Measurements from ENCODE around the gene RGMA. TPM values are rescaled to one million over a fixed set of nuclear protein-coding genes. Genes with fewer than 3 reads are reported as not detected.

The RGMA gene
- total RNA-seq, 1 experiment from 2014 or later, result not detected

GRCh38 chr15:93019090-93019489, 69.9 kb downstream of the RGMA start:
- no peaks in the 10 kb centered on the region for H3K4me1 ChIP-seq (ENCODE audit: low read length)
- no peak overlapping the region for H2AFZ ChIP-seq (ENCODE audit: low read length)
- no peaks in the 10 kb centered on the region for H4K20me1 ChIP-seq (ENCODE audit: insufficient read depth, low read depth, low read length)
- no peak overlapping the region for H3K4me3 ChIP-seq (ENCODE audit: low read length)
- H3K9me3 ChIP-seq (ENCODE audit: low read length), result no peaks in the 10 kb centered on the region
- no peak for DNase-seq
- no peaks in the 10 kb centered on the region for H3K79me2 ChIP-seq (ENCODE audit: low read length)
- no peaks in the 10 kb centered on the region for H3K9me2 ChIP-seq (replicated peaks; ENCODE audit: insufficient read depth, low read length)
- no peak overlapping the region for H3K4me2 ChIP-seq (ENCODE audit: low read depth, low read length, poor library complexity, severe bottlenecking)
- peaks cover 30% of the 10 kb centered on the region; the same call in 1 of the 2 replicates for H3K36me3 ChIP-seq (ENCODE audit: insufficient read depth, low read length)
- H3K27ac ChIP-seq (ENCODE audit: low read length), result no peak overlapping the region
- H3K27me3 ChIP-seq (ENCODE audit: low read length), result no peaks in the 10 kb centered on the region
- H3K9ac ChIP-seq (ENCODE audit: low read length), result no peak overlapping the region

- no peak overlapping the region for H2AFZ ChIP-seq (ENCODE audit: low read length)
- H3K9ac ChIP-seq (ENCODE audit: low read length), result no peak overlapping the region
- no peaks in the 10 kb centered on the region for H4K20me1 ChIP-seq (ENCODE audit: insufficient read depth, low read depth, low read length)
- no peaks in the 10 kb centered on the region for H3K9me3 ChIP-seq (ENCODE audit: low read length)
- no peak overlapping the region for H3K4me3 ChIP-seq (ENCODE audit: low read length)
- peaks cover 31% of the 10 kb centered on the region; the same call in 1 of the 2 replicates for H3K36me3 ChIP-seq (ENCODE audit: insufficient read depth, low read length)
- no peaks in the 10 kb centered on the region for H3K4me1 ChIP-seq (ENCODE audit: low read length)
- DNase-seq, result no peak
- H3K27me3 ChIP-seq (ENCODE audit: low read length), result no peaks in the 10 kb centered on the region
- H3K27ac ChIP-seq (ENCODE audit: low read length), result no peak overlapping the region
- H3K79me2 ChIP-seq (ENCODE audit: low read length), result no peaks in the 10 kb centered on the region
- H3K9me2 ChIP-seq (replicated peaks; ENCODE audit: insufficient read depth, low read length), result no peaks in the 10 kb centered on the region
- H3K4me2 ChIP-seq (ENCODE audit: low read depth, low read length, poor library complexity, severe bottlenecking), result no peak overlapping the region
Measured at GRCh38 chr15:93018574-93018973, 70.4 kb downstream of the RGMA start.

GRCh38 chr15:93017526-93017925, 71.5 kb downstream of the RGMA start:
- H3K4me3 ChIP-seq (ENCODE audit: low read length), result no peak overlapping the region
- no peaks in the 10 kb centered on the region for H3K9me3 ChIP-seq (ENCODE audit: low read length)
- H3K27ac ChIP-seq (ENCODE audit: low read length), result no peak overlapping the region
- H4K20me1 ChIP-seq (ENCODE audit: insufficient read depth, low read depth, low read length), result no peaks in the 10 kb centered on the region
- H2AFZ ChIP-seq (ENCODE audit: low read length), result no peak overlapping the region
- H3K79me2 ChIP-seq (ENCODE audit: low read length), result no peaks in the 10 kb centered on the region
- peaks cover 41% of the 10 kb centered on the region; the same call in 1 of the 2 replicates for H3K36me3 ChIP-seq (ENCODE audit: insufficient read depth, low read length)
- no peaks in the 10 kb centered on the region for H3K27me3 ChIP-seq (ENCODE audit: low read length)
- no peaks in the 10 kb centered on the region for H3K4me1 ChIP-seq (ENCODE audit: low read length)
- H3K4me2 ChIP-seq (ENCODE audit: low read depth, low read length, poor library complexity, severe bottlenecking), result no peak overlapping the region
- no peak overlapping the region for H3K9ac ChIP-seq (ENCODE audit: low read length)
- H3K9me2 ChIP-seq (replicated peaks; ENCODE audit: insufficient read depth, low read length), result no peaks in the 10 kb centered on the region
- no peak for DNase-seq

- Histone ChIP-seq H4K20me1 (ENCODE audit: insufficient read depth, low read depth, low read length) (no peaks in the 10 kb centered on the region), H3K27ac (ENCODE audit: low read length) (no peak overlapping the region), H3K36me3 (ENCODE audit: insufficient read depth, low read length) (peaks cover 59% of the 10 kb centered on the region), H3K79me2 (ENCODE audit: low read length) (no peaks in the 10 kb centered on the region), H3K4me1 (ENCODE audit: low read length) (no peaks in the 10 kb centered on the region), H3K9ac (ENCODE audit: low read length) (no peak overlapping the region), H2AFZ (ENCODE audit: low read length) (no peak overlapping the region), H3K27me3 (ENCODE audit: low read length) (no peaks in the 10 kb centered on the region), H3K9me3 (ENCODE audit: low read length) (no peaks in the 10 kb centered on the region), H3K4me3 (ENCODE audit: low read length) (no peak overlapping the region), H3K4me2 (ENCODE audit: low read depth, low read length, poor library complexity, severe bottlenecking) (no peak overlapping the region), H3K9me2 (replicated peaks; ENCODE audit: insufficient read depth, low read length) (no peaks in the 10 kb centered on the region)
- no peak for DNase-seq
Measured at GRCh38 chr15:93012786-93013185, 76.2 kb downstream of the RGMA start.

GRCh38 chr15:93007994-93008393, 81.0 kb downstream of the RGMA start:
- H3K4me3 ChIP-seq (ENCODE audit: low read length), result no peak overlapping the region
- H3K9ac ChIP-seq (ENCODE audit: low read length), result no peak overlapping the region
- H3K4me2 ChIP-seq (ENCODE audit: low read depth, low read length, poor library complexity, severe bottlenecking), result no peak overlapping the region
- H3K27me3 ChIP-seq (ENCODE audit: low read length), result no peaks in the 10 kb centered on the region
- H4K20me1 ChIP-seq (ENCODE audit: insufficient read depth, low read depth, low read length), result no peaks in the 10 kb centered on the region
- no peak overlapping the region for H3K27ac ChIP-seq (ENCODE audit: low read length)
- H3K4me1 ChIP-seq (ENCODE audit: low read length), result no peaks in the 10 kb centered on the region
- DNase-seq, result no peak
- H3K36me3 ChIP-seq (ENCODE audit: insufficient read depth, low read length), result peaks cover 38% of the 10 kb centered on the region
- H3K79me2 ChIP-seq (ENCODE audit: low read length), result no peaks in the 10 kb centered on the region
- no peaks in the 10 kb centered on the region for H3K9me3 ChIP-seq (ENCODE audit: low read length)
- no peaks in the 10 kb centered on the region for H3K9me2 ChIP-seq (replicated peaks; ENCODE audit: insufficient read depth, low read length)
- no peak overlapping the region for H2AFZ ChIP-seq (ENCODE audit: low read length)

- H3K4me3 ChIP-seq (ENCODE audit: low read length), result no peak overlapping the region
- H3K36me3 ChIP-seq (ENCODE audit: insufficient read depth, low read length), result peaks cover 34% of the 10 kb centered on the region
- H4K20me1 ChIP-seq (ENCODE audit: insufficient read depth, low read depth, low read length), result no peaks in the 10 kb centered on the region
- DNase-seq, result no peak
- H3K9me3 ChIP-seq (ENCODE audit: low read length), result no peaks in the 10 kb centered on the region
- no peak overlapping the region for H3K27ac ChIP-seq (ENCODE audit: low read length)
- no peaks in the 10 kb centered on the region for H3K27me3 ChIP-seq (ENCODE audit: low read length)
- H3K9ac ChIP-seq (ENCODE audit: low read length), result no peak overlapping the region
- H3K9me2 ChIP-seq (replicated peaks; ENCODE audit: insufficient read depth, low read length), result no peaks in the 10 kb centered on the region
- H2AFZ ChIP-seq (ENCODE audit: low read length), result no peak overlapping the region
- H3K4me2 ChIP-seq (ENCODE audit: low read depth, low read length, poor library complexity, severe bottlenecking), result no peak overlapping the region
- H3K4me1 ChIP-seq (ENCODE audit: low read length), result no peaks in the 10 kb centered on the region
- no peaks in the 10 kb centered on the region for H3K79me2 ChIP-seq (ENCODE audit: low read length)
Measured at GRCh38 chr15:93005133-93005532, 83.9 kb downstream of the RGMA start.

- Histone ChIP-seq H3K4me3 (ENCODE audit: low read length) (no peak overlapping the region), H3K4me1 (ENCODE audit: low read length) (no peaks in the 10 kb centered on the region), H3K27ac (ENCODE audit: low read length) (no peak overlapping the region), H3K9me2 (replicated peaks; ENCODE audit: insufficient read depth, low read length) (no peaks in the 10 kb centered on the region), H3K36me3 (ENCODE audit: insufficient read depth, low read length) (peaks cover 16% of the 10 kb centered on the region; the same call in 1 of the 2 replicates), H3K9ac (ENCODE audit: low read length) (no peak overlapping the region), H3K79me2 (ENCODE audit: low read length) (no peaks in the 10 kb centered on the region), H3K4me2 (ENCODE audit: low read depth, low read length, poor library complexity, severe bottlenecking) (no peak overlapping the region), H2AFZ (ENCODE audit: low read length) (no peak overlapping the region), H3K27me3 (ENCODE audit: low read length) (no peaks in the 10 kb centered on the region), H3K9me3 (ENCODE audit: low read length) (no peaks in the 10 kb centered on the region), H4K20me1 (ENCODE audit: insufficient read depth, low read depth, low read length) (no peaks in the 10 kb centered on the region)
- DNase-seq, result no peak
Measured at GRCh38 chr15:93001881-93002280, 87.1 kb downstream of the RGMA start.

- H3K27ac ChIP-seq (ENCODE audit: low read length), result no peak overlapping the region
- H3K9me3 ChIP-seq (ENCODE audit: low read length), result no peaks in the 10 kb centered on the region
- H3K9me2 ChIP-seq (replicated peaks; ENCODE audit: insufficient read depth, low read length), result no peaks in the 10 kb centered on the region
- no peaks in the 10 kb centered on the region for H4K20me1 ChIP-seq (ENCODE audit: insufficient read depth, low read depth, low read length)
- H2AFZ ChIP-seq (ENCODE audit: low read length), result no peak overlapping the region
- no peak for DNase-seq
- no peak overlapping the region for H3K4me2 ChIP-seq (ENCODE audit: low read depth, low read length, poor library complexity, severe bottlenecking)
- H3K36me3 ChIP-seq (ENCODE audit: insufficient read depth, low read length), result peaks cover 21% of the 10 kb centered on the region; the same call in 1 of the 2 replicates
- no peaks in the 10 kb centered on the region for H3K4me1 ChIP-seq (ENCODE audit: low read length)
- no peaks in the 10 kb centered on the region for H3K27me3 ChIP-seq (ENCODE audit: low read length)
- no peak overlapping the region for H3K9ac ChIP-seq (ENCODE audit: low read length)
- H3K79me2 ChIP-seq (ENCODE audit: low read length), result no peaks in the 10 kb centered on the region
- no peak overlapping the region for H3K4me3 ChIP-seq (ENCODE audit: low read length)
Measured at GRCh38 chr15:93001156-93001555, 87.9 kb downstream of the RGMA start.

GRCh38 chr15:92997821-92998220, 91.2 kb downstream of the RGMA start:
- H4K20me1 ChIP-seq (ENCODE audit: insufficient read depth, low read depth, low read length), result no peaks in the 10 kb centered on the region
- H3K79me2 ChIP-seq (ENCODE audit: low read length), result no peaks in the 10 kb centered on the region
- H3K9me3 ChIP-seq (ENCODE audit: low read length), result no peaks in the 10 kb centered on the region
- DNase-seq, result no peak
- H3K9me2 ChIP-seq (replicated peaks; ENCODE audit: insufficient read depth, low read length), result no peaks in the 10 kb centered on the region
- H3K4me3 ChIP-seq (ENCODE audit: low read length), result no peak overlapping the region
- no peak overlapping the region for H3K9ac ChIP-seq (ENCODE audit: low read length)
- H3K27ac ChIP-seq (ENCODE audit: low read length), result no peak overlapping the region
- H3K27me3 ChIP-seq (ENCODE audit: low read length), result no peaks in the 10 kb centered on the region
- H3K4me2 ChIP-seq (ENCODE audit: low read depth, low read length, poor library complexity, severe bottlenecking), result no peak overlapping the region
- no peak overlapping the region for H2AFZ ChIP-seq (ENCODE audit: low read length)
- no peaks in the 10 kb centered on the region for H3K4me1 ChIP-seq (ENCODE audit: low read length)
- peaks cover 24% of the 10 kb centered on the region; the same call in 1 of the 2 replicates for H3K36me3 ChIP-seq (ENCODE audit: insufficient read depth, low read length)
